ENCODE data around the gene RIPPLY1.

The RIPPLY1 gene

GRCh38 chrX:106903291-106903824 is at the start of gene RIPPLY1:
RIPPLY1 (minus strand) TSS chrX:106903341; CDS start chrX:106903287, 54 bp downstream.
- DNase-seq, result no peak

GRCh38 chrX:106952538-106952937 is 49.4 kb upstream of the RIPPLY1 start:
- DNase-seq, result no peak

GRCh38 chrX:106952089-106952488 is 48.9 kb upstream of the RIPPLY1 start:
- DNase-seq, result no peak

- DNase-seq, result no peak
Measured at GRCh38 chrX:106951230-106951629, 48.1 kb upstream of the RIPPLY1 start.

DNA sequence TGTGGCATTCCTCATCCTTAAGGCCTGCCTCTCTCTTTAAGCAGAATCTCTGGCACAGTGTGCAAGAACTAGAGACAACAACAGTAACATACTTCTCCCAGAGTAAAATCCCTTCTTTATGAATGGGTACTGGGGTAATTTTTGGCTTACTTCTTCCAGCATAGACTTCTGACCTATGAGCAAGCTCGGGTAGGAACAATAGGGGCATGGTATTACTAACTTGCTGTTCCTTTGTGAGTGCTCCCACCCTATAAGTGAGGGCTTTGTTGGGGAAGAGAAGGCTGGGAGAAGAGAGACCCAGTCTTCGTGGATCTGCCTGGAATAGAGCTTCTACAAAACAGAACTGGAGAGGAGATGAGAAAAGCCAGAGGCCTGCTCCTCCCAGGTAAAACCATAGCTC is 47.2 kb upstream of the RIPPLY1 start:
- peak in 1 of 51 donors; percentile 1 for DNase-seq

DNA sequence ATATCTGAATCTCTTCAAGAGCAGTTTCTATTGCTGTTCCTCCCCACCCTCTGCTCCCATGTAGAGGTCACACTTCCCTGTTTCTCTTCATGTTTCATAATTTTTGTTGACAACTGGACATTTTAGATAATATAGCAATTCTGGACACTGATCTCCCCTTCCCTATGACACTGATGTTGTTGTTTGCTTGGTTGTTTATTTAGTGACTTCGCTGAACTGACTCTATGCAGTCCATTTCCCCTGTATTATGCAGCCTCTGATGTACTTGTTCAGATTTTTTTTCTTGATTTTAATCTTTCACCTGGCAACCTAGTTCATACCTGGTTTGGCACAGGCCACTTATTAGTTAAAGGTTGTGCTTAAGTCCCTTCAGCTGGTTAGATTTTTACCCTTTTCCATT is 46.2 kb upstream of the RIPPLY1 start:
- no peak for DNase-seq

- DNase-seq, result no peak
Measured at GRCh38 chrX:106948641-106949040, 45.5 kb upstream of the RIPPLY1 start.

DNA sequence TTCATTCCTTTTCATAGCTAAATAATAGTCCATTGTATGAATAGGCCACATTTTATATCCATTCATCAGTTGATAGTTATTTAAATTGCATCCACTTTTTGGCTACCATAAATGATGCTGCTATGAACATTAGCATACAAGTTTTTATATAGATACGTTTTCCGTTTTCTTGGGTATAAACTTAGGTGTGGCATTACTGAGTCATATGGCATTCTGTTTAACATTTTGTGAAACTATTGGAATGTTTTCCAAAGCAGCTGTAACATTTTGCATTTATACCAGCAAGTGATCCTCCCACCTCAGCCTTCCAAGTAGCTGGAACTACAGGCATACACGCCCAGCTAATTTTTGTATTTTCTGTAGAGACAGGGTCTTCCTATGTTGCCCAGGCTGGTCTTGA is 43.3 kb upstream of the RIPPLY1 start:
- DNase-seq, result no peak

DNA sequence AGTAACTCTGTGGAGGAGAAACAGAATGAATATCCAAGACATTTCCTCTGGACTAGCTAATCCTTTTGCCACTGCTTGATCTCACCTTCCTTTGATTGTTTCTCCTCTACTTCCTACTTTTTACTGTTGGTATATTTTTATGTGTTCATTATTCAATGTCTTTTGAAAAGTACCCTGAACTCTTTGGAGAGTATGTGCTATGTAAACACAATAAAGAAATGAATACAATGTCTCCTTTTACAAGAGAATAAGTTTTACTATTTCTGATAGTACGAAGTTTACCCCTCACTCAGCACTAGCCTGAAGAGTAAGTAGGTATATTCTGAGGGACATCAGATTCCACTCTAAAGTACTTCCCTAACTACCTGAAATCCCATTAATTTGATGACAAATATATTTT is 36.9 kb upstream of the RIPPLY1 start:
- DNase-seq, result no peak

GRCh38 chrX:106939566-106939965 is 36.4 kb upstream of the RIPPLY1 start:
- no peak for DNase-seq

DNA sequence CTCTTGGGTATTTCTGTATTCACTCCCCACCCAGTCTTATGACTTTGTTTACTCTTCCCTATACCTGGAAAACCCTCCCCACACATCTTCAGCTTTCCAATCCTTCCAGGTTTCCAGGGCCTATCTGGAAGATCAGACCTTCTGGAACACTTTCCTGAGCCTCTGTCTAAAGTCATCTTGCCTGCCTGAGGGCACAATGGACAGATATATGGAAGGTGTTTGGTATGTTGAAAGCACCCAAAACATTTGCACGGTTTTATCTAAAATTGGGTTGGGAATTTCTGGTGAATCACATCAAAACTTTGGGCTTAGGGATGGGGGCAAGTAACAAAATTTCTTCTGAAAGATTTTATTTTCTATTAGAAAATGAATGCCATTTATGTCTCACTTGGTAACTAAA is 33.1 kb upstream of the RIPPLY1 start:
- no peak for DNase-seq

GRCh38 chrX:106935175-106935574 is 32.0 kb upstream of the RIPPLY1 start:
- no peak for DNase-seq

DNA sequence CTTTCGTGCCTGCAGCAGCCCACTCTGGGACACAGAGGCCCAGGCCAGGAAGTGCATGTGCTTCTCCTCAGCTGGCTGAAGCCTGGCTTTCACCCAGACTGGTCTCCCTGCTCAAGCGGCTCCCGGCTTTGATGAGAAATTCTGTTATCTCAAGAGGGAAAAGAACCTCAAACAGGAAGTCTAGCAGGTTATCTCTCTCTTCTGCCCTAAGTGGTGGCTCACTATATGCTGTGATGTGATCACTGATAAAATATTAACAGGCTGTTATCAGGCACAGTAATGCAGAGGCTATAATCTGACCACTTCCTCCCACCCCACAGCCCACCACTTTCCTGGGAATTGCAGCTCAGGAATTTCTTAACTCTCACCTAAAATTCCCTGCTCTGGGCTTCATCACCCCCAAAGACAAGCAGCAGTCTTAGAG is 30.4 kb upstream of the RIPPLY1 start:
- no peak for DNase-seq

DNA sequence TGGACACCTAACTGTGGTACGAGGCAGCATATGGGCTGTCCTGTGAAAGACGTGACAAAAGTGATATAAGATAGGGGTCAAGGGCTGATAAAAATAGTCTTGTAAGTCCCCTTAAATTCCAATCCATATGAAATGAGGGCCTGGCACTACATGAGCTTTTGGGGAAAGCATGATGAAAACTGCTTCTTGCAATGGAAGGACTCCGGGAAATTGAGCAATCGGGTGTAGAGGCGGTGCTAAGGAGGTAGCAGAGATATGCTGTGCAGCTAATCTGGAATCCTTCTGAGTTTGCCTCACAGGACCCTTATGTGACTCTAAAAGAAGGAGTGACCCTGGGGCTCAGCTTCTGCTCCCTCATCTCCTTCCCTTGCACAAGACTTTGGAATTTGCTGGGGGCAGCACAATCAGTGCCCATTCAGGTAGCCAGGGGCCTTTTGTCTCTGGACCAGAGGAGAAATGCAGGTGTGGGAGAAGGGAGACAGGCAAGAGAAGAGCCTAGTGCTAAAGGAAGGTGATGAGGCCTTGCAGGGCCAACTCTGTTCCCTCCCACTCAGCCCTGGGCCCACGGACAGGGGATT is 29.9 kb upstream of the RIPPLY1 start:
- no peak for DNase-seq

DNA sequence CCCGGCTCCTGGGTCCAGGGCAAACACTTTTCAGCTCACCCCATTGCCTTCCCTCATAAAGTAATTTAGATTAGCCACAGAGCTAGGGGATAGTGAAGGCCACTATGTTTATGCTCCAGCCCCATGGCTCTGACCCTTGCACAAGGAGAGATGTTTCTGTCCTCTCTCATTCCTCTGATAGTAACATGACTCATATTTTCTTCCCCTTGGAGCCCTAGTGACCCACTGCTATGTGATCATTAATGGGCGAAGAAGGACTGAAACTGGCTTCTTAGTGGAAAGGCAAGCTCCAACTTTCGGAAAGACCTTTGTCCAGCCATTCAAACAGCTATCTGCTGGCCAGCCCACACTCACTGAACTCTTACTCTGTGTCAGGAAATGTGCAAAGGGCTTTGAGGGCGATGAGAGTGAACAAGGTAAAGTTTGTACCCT is 29.4 kb upstream of the RIPPLY1 start:
- no peak for DNase-seq

- DNase-seq, result no peak
Measured at GRCh38 chrX:106931831-106932491, 28.8 kb upstream of the RIPPLY1 start.

DNA sequence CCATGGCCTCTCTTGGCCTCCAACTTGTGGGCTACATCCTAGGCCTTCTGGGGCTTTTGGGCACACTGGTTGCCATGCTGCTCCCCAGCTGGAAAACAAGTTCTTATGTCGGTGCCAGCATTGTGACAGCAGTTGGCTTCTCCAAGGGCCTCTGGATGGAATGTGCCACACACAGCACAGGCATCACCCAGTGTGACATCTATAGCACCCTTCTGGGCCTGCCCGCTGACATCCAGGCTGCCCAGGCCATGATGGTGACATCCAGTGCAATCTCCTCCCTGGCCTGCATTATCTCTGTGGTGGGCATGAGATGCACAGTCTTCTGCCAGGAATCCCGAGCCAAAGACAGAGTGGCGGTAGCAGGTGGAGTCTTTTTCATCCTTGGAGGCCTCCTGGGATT is 25.1 kb upstream of the RIPPLY1 start:
- DNase-seq, result no peak

DNA sequence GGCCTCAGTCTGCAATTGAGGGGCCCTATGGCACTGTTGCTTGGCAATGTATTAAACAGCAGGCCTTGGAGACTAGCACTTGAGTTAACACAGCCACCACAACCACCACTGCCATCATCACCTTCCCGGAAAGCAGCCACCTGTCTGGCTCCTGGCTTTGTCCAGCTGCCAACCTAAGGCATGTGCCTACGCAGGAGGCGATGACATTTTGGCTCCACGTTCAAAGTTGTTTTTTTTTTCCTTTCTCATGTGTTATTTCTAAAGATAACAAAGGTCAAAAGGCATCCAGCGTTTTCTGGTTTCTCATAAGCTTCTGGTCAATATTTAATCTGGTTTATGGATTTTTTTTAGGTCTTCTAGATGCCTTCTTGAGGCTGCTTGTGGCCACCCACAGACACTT is 24.6 kb upstream of the RIPPLY1 start:
- DNase-seq, result no peak

DNA sequence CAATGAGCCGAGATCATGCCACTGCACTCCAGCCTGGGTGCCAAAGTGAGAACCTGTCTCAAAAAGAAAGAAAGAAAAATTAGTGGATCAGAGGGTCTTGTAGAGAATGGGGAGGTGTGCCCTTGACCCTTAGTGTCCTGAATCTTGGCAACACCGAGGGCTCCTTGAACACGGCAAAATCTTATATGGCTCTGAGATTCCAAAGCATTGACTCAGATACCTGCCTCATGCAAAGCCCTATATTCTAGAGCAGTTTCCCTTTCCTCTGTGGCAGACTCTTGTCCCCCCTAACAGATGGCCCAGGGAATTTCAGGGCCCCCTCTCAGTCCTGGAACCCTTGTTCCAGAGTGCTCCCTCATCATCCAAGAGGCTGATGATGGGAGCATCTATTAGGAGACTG is 23.9 kb upstream of the RIPPLY1 start:
- DNase-seq, result no peak

DNA sequence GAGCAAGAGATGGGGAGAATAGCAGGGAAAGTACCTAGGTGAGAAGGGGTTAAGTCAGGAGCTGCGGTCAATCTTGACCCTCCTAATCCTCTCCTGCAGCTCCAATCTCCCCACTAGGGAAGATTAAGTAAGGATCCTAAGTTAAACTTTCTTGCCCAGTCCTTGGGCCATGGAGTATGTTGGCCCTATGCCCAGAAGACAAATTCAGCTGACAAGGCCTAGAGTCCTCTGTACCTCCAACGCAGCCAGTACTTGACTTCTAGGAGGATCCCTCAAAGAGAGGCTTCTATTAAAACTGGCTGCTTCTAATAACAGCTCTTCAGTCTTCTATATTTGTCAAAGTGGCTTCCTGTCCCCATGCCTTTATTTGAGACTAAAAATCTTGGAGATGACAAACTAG is 18.5 kb upstream of the RIPPLY1 start:
- no peak for DNase-seq

- DNase-seq, result no peak
Measured at GRCh38 chrX:106919932-106920452, 16.9 kb upstream of the RIPPLY1 start, which contains the start of gene CLDN2. CLDN2 (plus strand) TSS chrX:106920402; CDS start chrX:106928229, 7,827 bp downstream.

DNA sequence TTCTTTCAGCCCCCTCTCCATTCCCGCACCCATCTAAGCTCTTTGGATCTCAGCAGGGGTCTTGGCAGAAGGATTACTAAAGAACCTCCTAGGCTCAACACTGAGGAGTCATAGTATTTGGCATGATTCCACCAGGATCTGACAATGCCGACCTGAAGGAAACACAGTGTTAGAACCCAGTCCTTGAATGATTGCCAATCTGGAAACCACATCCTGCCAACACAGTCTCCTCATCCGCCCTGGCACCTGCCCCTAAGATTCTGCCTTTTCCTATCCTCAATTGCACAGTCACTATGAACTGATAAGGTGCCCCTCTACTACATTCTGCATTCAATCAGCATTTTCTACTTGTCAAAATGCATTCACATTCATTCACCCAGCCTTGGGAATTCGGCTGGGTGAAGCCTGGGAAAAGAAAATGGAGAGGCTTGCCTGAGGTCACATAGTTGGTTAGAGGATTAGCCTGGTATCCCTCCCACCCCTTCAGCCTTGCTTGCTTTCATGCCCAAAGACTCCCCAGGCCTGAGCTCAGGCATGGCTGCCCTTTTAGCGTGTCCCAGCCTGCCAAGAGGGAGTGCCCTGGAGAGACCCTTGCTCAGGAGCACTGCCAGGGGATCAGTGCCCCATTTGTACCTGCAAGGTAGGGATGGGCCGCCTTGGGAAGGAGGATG is 14.8 kb upstream of the RIPPLY1 start:
- no peak for DNase-seq
